Uterus (tissue), 2 donors: Measurements from ENCODE around the gene RASA3.

Source experiments
- POLR2A ChIP-seq, 2 donors: fragments of 450-650 bp; IDR thresholded peaks; one replicate each; pipeline ENCODE4 v1.6.1; 2016; ENCODE audit warnings: antibody characterized with exemption in 2 of 2, mild to moderate bottlenecking in 1 of 2, moderate library complexity in 1 of 2
- TF ChIP-seq, protein P1 (sequence below), 4 experiments: fragments of 200-600 bp in 2 of 4; fragments of 450-650 bp in 2 of 4; sonication (generic) in 2 of 4; IDR thresholded peaks; one replicate each; pipeline ENCODE4 v1.5.1; 2016 to 2019; ENCODE audit warnings: antibody characterized with exemption in 4 of 4, mild to moderate bottlenecking in 2 of 4, moderate library complexity in 1 of 4

DNA sequence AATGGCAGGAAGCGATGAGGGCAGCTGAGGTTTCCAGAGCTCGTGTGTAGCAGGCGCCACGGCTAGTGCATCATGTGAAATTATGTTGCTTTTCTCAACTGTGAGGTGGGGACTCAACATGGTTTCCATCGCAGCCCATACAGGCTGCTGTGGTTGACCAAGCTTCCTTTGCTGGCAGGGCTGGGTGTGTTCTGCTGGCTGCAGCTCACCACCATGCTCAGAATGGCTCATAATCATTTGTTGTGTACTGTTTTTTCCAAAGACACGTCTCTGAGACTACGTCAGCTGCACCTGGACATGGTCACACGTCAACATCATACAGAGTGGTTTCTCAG, 16.1 kb upstream of the RASA3 start:
- TF ChIP-seq, protein P1, sequence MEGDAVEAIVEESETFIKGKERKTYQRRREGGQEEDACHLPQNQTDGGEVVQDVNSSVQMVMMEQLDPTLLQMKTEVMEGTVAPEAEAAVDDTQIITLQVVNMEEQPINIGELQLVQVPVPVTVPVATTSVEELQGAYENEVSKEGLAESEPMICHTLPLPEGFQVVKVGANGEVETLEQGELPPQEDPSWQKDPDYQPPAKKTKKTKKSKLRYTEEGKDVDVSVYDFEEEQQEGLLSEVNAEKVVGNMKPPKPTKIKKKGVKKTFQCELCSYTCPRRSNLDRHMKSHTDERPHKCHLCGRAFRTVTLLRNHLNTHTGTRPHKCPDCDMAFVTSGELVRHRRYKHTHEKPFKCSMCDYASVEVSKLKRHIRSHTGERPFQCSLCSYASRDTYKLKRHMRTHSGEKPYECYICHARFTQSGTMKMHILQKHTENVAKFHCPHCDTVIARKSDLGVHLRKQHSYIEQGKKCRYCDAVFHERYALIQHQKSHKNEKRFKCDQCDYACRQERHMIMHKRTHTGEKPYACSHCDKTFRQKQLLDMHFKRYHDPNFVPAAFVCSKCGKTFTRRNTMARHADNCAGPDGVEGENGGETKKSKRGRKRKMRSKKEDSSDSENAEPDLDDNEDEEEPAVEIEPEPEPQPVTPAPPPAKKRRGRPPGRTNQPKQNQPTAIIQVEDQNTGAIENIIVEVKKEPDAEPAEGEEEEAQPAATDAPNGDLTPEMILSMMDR (IDR thresholded peaks at IDR 0.05) = no peak
- TF ChIP-seq POLR2A (IDR thresholded peaks at IDR 0.05) = no peak
